HG03039 (cell line): Measurements from ENCODE around the gene COQ7.

Experiments used
- ATAC-seq: cut with Tn5 transposase; IDR thresholded peaks from one replicate; pipeline ENCODE4 v1.9.1; 2021; ENCODE audit warnings: mild to moderate bottlenecking, moderate library complexity; ENCODE audit not compliant: unreplicated experiment

Gene COQ7

GRCh38 chr16:19067349-19068236, at the start of gene COQ7:
Gene COQ7, plus strand, starts transcription at chr16:19067614. Its CDS starts 51 bp downstream, at chr16:19067665.
- peak; percentile 82 for ATAC-seq

GRCh38 chr16:19020689-19021088, 46.7 kb upstream of the COQ7 start:
- no peak for ATAC-seq

- ATAC-seq, result no peak
Observed at GRCh38 chr16:19021747-19022146, 45.7 kb upstream of the COQ7 start.

GRCh38 chr16:19027416-19027815, 40.0 kb upstream of the COQ7 start:
- ATAC-seq, result no peak

GRCh38 chr16:19029980-19030379, 37.4 kb upstream of the COQ7 start:
- ATAC-seq, result no peak

GRCh38 chr16:19031738-19032137, 35.7 kb upstream of the COQ7 start:
- ATAC-seq, result no peak

- no peak for ATAC-seq
Observed at GRCh38 chr16:19033761-19034160, 33.7 kb upstream of the COQ7 start.

- ATAC-seq, result no peak
Observed at GRCh38 chr16:19040400-19040799, 27.0 kb upstream of the COQ7 start.

GRCh38 chr16:19044769-19045168, 22.6 kb upstream of the COQ7 start:
- no peak for ATAC-seq

GRCh38 chr16:19046062-19046461, 21.4 kb upstream of the COQ7 start:
- no peak for ATAC-seq

GRCh38 chr16:19062706-19063105, 4.7 kb upstream of the COQ7 start:
- no peak for ATAC-seq

- no peak for ATAC-seq
Observed at GRCh38 chr16:19066988-19067348, 446 bp upstream of the COQ7 start.

GRCh38 chr16:19068237-19068815, 912 bp downstream of the COQ7 start:
- no peak for ATAC-seq

GRCh38 chr16:19071811-19072777, 4.7 kb downstream of the COQ7 start:
- ATAC-seq, result no peak

GRCh38 chr16:19073344-19073743, 5.9 kb downstream of the COQ7 start:
- no peak for ATAC-seq

GRCh38 chr16:19073863-19074262, 6.4 kb downstream of the COQ7 start:
- ATAC-seq, result no peak

GRCh38 chr16:19075511-19075910, 8.1 kb downstream of the COQ7 start:
- no peak for ATAC-seq

GRCh38 chr16:19077879-19078278, 10.5 kb downstream of the COQ7 start:
- no peak for ATAC-seq

- no peak for ATAC-seq
Observed at GRCh38 chr16:19083670-19084069, 16.3 kb downstream of the COQ7 start.

- no peak for ATAC-seq
Observed at GRCh38 chr16:19084139-19084538, 16.7 kb downstream of the COQ7 start.

- ATAC-seq, result no peak
Observed at GRCh38 chr16:19084879-19085278, 17.5 kb downstream of the COQ7 start.
